SK-N-SH (cell line): Measurements from ENCODE around the gene CHCHD6. TPM values are rescaled to one million over a fixed set of nuclear protein-coding genes. Genes with fewer than 3 reads are reported as not detected.

Experiments
- CTCF ChIA-PET: fragments of 300-600, 350-600 bp; formaldehyde crosslinking; extraction: SDS; loops from one replicate; lab custom pipeline; 2021; lab: Yijun Ruan, JAX
- POLR2A ChIA-PET: fragments of 350-600 bp; sonication (Branson Sonifier 250); formaldehyde crosslinking; extraction: SDS; loops from one replicate; lab custom pipeline; 2020; ENCODE audit warnings: antibody characterized with exemption, inconsistent platforms; lab: Yijun Ruan, JAX
- DNase-seq: peaks from one replicate; pipeline ENCODE4 v3.0.0; 2012
- H2AFZ ChIP-seq: fragments of 200-600 bp; sonication (generic); 2 replicates; pipeline ENCODE4 v1.8.1; 2016; ENCODE audit warnings: antibody characterized with exemption, mild to moderate bottlenecking, low read depth
- H3F3A ChIP-seq: fragments of 200-600 bp; sonication (generic); replicated peaks from 2 replicates; pipeline ENCODE3; 2016; ENCODE audit warnings: antibody characterized with exemption, mild to moderate bottlenecking; ENCODE audit not compliant: insufficient read depth
- H3K27ac ChIP-seq, 2 experiments: fragments of 200-500 bp in 1 of 2; fragments of 200-600 bp in 1 of 2; sonication (Bioruptor generic) in 1 of 2; sonication (generic), shearing (Covaris generic) in 1 of 2; 2 replicates each; pipeline versions ENCODE4 v1.5.1 to v1.6.1; 2014 to 2016; ENCODE audit warnings: low read depth in 2 of 2, inconsistent platforms in 1 of 2, low read length in 1 of 2, mild to moderate bottlenecking in 1 of 2, mixed read lengths in 1 of 2
- H3K27me3 ChIP-seq: fragments of 200-600 bp; sonication (generic), shearing (Covaris generic); 2 replicates; pipeline ENCODE4 v1.6.1; 2016; ENCODE audit warnings: mixed run types; ENCODE audit not compliant: insufficient read depth
- H3K36me3 ChIP-seq, 2 experiments: fragments of 200-500 bp in 1 of 2; fragments of 200-600 bp in 1 of 2; sonication (Bioruptor generic) in 1 of 2; sonication (generic) in 1 of 2; replicated peaks in 1 of 2; 2 replicates each; pipeline versions ENCODE3 to v1.5.1; 2014 to 2016; ENCODE audit warnings: low read length in 1 of 2, mild to moderate bottlenecking in 1 of 2; ENCODE audit not compliant: insufficient read depth in 2 of 2, control insufficient read depth in 1 of 2
- H3K4me1 ChIP-seq, 2 experiments: fragments of 200-500 bp in 1 of 2; fragments of 200-600 bp in 1 of 2; sonication (Bioruptor generic) in 1 of 2; sonication (generic), shearing (Covaris generic) in 1 of 2; 2 replicates each; pipeline versions ENCODE4 v1.5.1 to v1.6.1; 2014 to 2016; ENCODE audit warnings: low read depth in 1 of 2, low read length in 1 of 2, mixed run types in 1 of 2; ENCODE audit not compliant: insufficient read depth in 2 of 2, control insufficient read depth in 1 of 2
- H3K4me2 ChIP-seq: fragments of 200-600 bp; sonication (generic), shearing (Covaris generic); 2 replicates; pipeline ENCODE4 v1.6.1; 2017; ENCODE audit warnings: mixed run types
- H3K4me3 ChIP-seq, 2 experiments: fragments of 200-500 bp in 1 of 2; fragments of 200-600 bp in 1 of 2; sonication (Bioruptor generic) in 1 of 2; sonication (generic), shearing (Covaris generic) in 1 of 2; 2 replicates each; pipeline versions ENCODE4 v1.5.1 to v1.8.1; 2014 to 2016; ENCODE audit warnings: low read depth in 2 of 2, inconsistent platforms in 1 of 2, low read length in 1 of 2, mild to moderate bottlenecking in 1 of 2, mixed read lengths in 1 of 2, moderate library complexity in 1 of 2
- H3K79me2 ChIP-seq: fragments of 200-600 bp; sonication (generic); 2 replicates; pipeline ENCODE4 v1.8.1; 2017; ENCODE audit warnings: mild to moderate bottlenecking; ENCODE audit not compliant: insufficient read depth
- H3K9ac ChIP-seq: fragments of 200-600 bp; sonication (generic); 2 replicates; pipeline ENCODE4 v1.6.1; 2017; ENCODE audit warnings: mixed run types
- H3K9me2 ChIP-seq: fragments of 200-600 bp; sonication (generic); 2 replicates; pipeline ENCODE4 v1.6.1; 2017; ENCODE audit warnings: mixed run types
- H3K9me3 ChIP-seq: fragments of 200-600 bp; sonication (generic); 2 replicates; pipeline ENCODE4 v1.6.1; 2017; ENCODE audit warnings: mixed run types, mild to moderate bottlenecking, moderate library complexity
- H4K20me1 ChIP-seq: fragments of 200-600 bp; sonication (generic); 2 replicates; pipeline ENCODE4 v1.6.1; 2017; ENCODE audit warnings: mild to moderate bottlenecking, mixed run types; ENCODE audit not compliant: insufficient read depth
- ELF1 ChIP-seq: IDR thresholded peaks from 2 replicates; pipeline ENCODE4 v1.4.0; 2012
- FOXM1 ChIP-seq: IDR thresholded peaks from 2 replicates; pipeline ENCODE4 v1.4.0; 2012; ENCODE audit warnings: low read depth, mild to moderate bottlenecking
- GABPA ChIP-seq: IDR thresholded peaks from 2 replicates; pipeline ENCODE4 v1.4.0; 2012; ENCODE audit warnings: low read depth, mild to moderate bottlenecking
- GATA2 ChIP-seq: sonication (generic); formaldehyde crosslinking; IDR thresholded peaks from 2 replicates; pipeline ENCODE4 v1.5.0; 2020; ENCODE audit warnings: mild to moderate bottlenecking, missing genetic modification reagents
- JUND ChIP-seq: IDR thresholded peaks from 2 replicates; pipeline ENCODE4 v1.4.0; 2012
- NFIC ChIP-seq: IDR thresholded peaks from 2 replicates; pipeline ENCODE4 v1.4.0; 2012; ENCODE audit warnings: borderline replicate concordance
- POLR2AphosphoS5 ChIP-seq: IDR thresholded peaks from 2 replicates; pipeline ENCODE4 v1.6.1; 2012; ENCODE audit warnings: low read depth, low read length
- RFX5 ChIP-seq: IDR thresholded peaks from 2 replicates; pipeline ENCODE4 v1.6.1; 2012; ENCODE audit warnings: mild to moderate bottlenecking, improper control_type of control experiment, low read length
- SIN3A ChIP-seq: IDR thresholded peaks from 2 replicates; pipeline ENCODE4 v1.6.1; 2012; ENCODE audit warnings: low read depth, mild to moderate bottlenecking, low read length, moderate library complexity, borderline replicate concordance
- SMC3 ChIP-seq: IDR thresholded peaks from 2 replicates; pipeline ENCODE4 v1.6.1; 2012; ENCODE audit warnings: low read depth, low read length, improper control_type of control experiment
- TCF12 ChIP-seq: IDR thresholded peaks from 2 replicates; pipeline ENCODE4 v1.4.0; 2012
- YY1 ChIP-seq: IDR thresholded peaks from 2 replicates; pipeline ENCODE4 v1.4.0; 2012; ENCODE audit warnings: low read depth, mild to moderate bottlenecking
- WGBS: methylation state at CpG from one replicate; pipeline ENCODE4 v1.1.6; 2017; ENCODE audit warnings: low lambda C conversion rate; 5-methylcytosine and 5-hydroxymethylcytosine counted together
- polyA plus RNA-seq, 3 experiments: library from polyadenylated mRNA; depleted of rRNA; stranded (reverse); fragments of >200 nt; gene quantifications; 2 replicates each; pipeline ENCODE4 v1.2.3, GENCODE V29; 2012
- TF ChIP-seq, protein P1 (sequence below): IDR thresholded peaks from 2 replicates; pipeline ENCODE4; 2012
- TF ChIP-seq, protein P2 (sequence below): IDR thresholded peaks from 2 replicates; pipeline ENCODE4 v1.6.1; 2012; ENCODE audit warnings: mild to moderate bottlenecking, low read depth, low read length, moderate library complexity
- TF ChIP-seq, protein P3 (sequence below): fragments of 150-350 bp; IDR thresholded peaks from 2 replicates; pipeline ENCODE4 v1.6.1; 2016; ENCODE audit warnings: mild to moderate bottlenecking, low read depth, low read length

Gene CHCHD6
- polyA plus RNA-seq, 1 of the 3 experiments (the other 2 are of a cell fraction), result 42.5 TPM

DNA sequence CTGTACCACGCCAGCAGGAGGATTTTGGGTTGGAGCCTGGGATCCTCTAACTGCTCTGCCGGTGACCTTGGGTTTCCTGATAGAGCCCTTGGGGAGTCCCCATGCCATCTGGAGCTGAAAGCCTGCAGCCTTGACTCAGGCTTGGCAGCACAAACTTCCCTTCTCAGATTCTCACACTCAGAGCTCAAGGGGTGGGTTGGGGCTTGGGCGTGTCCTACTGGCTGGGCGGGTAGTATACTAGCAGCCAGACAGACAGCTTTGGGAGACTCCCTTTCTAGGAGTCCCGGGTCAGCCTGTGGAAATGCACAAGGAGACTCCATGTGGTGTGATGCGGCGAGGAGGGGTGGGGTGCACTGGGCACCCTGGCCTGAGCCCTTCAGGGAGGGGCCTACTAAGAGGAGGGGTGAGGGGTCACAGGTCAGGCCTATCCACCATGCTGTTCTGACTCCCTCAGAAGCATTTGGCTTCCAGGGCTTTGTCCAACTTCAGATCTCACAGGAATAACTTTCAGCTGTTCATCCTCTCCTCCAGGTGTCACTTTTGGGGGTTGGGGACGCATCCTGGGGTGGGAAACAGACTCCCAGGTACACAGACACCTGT, 257.3 kb downstream of the CHCHD6 start:
- DNase-seq, result no peak
- 95% methylated on average over 3 of the region's 8 CpGs for whole genome bisulfite sequencing
- H3K79me2 ChIP-seq, result no peaks in the 10 kb centered on the region

More for the DNA sequence above, 257.3 kb downstream of the CHCHD6 start:
- TF ChIP-seq POLR2AphosphoS5 (no peak), SIN3A (no peak), GABPA (no peak), RFX5 (no peak), NFIC (no peak), FOXM1 (no peak), YY1 (no peak), ELF1 (no peak), TCF12 (no peak), GATA2 (no peak), JUND (no peak), SMC3 (no peak)
- TF ChIP-seq, protein P1, sequence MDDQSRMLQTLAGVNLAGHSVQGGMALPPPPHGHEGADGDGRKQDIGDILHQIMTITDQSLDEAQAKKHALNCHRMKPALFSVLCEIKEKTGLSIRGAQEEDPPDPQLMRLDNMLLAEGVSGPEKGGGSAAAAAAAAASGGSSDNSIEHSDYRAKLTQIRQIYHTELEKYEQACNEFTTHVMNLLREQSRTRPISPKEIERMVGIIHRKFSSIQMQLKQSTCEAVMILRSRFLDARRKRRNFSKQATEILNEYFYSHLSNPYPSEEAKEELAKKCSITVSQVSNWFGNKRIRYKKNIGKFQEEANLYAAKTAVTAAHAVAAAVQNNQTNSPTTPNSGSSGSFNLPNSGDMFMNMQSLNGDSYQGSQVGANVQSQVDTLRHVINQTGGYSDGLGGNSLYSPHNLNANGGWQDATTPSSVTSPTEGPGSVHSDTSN, result no peak
- TF ChIP-seq, protein P2, sequence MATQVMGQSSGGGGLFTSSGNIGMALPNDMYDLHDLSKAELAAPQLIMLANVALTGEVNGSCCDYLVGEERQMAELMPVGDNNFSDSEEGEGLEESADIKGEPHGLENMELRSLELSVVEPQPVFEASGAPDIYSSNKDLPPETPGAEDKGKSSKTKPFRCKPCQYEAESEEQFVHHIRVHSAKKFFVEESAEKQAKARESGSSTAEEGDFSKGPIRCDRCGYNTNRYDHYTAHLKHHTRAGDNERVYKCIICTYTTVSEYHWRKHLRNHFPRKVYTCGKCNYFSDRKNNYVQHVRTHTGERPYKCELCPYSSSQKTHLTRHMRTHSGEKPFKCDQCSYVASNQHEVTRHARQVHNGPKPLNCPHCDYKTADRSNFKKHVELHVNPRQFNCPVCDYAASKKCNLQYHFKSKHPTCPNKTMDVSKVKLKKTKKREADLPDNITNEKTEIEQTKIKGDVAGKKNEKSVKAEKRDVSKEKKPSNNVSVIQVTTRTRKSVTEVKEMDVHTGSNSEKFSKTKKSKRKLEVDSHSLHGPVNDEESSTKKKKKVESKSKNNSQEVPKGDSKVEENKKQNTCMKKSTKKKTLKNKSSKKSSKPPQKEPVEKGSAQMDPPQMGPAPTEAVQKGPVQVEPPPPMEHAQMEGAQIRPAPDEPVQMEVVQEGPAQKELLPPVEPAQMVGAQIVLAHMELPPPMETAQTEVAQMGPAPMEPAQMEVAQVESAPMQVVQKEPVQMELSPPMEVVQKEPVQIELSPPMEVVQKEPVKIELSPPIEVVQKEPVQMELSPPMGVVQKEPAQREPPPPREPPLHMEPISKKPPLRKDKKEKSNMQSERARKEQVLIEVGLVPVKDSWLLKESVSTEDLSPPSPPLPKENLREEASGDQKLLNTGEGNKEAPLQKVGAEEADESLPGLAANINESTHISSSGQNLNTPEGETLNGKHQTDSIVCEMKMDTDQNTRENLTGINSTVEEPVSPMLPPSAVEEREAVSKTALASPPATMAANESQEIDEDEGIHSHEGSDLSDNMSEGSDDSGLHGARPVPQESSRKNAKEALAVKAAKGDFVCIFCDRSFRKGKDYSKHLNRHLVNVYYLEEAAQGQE, result no peak
- TF ChIP-seq, protein P3, sequence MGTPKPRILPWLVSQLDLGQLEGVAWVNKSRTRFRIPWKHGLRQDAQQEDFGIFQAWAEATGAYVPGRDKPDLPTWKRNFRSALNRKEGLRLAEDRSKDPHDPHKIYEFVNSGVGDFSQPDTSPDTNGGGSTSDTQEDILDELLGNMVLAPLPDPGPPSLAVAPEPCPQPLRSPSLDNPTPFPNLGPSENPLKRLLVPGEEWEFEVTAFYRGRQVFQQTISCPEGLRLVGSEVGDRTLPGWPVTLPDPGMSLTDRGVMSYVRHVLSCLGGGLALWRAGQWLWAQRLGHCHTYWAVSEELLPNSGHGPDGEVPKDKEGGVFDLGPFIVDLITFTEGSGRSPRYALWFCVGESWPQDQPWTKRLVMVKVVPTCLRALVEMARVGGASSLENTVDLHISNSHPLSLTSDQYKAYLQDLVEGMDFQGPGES, result no peak
- Histone ChIP-seq H3K4me3 (no peak overlapping the region), H2AFZ (no peak overlapping the region), H4K20me1 (no peaks in the 10 kb centered on the region), H3K27ac (peak overlapping the region in 1 of 2 experiments; percentile 71; a peak in 2 of 4 replicates), H3F3A (no peaks in the 10 kb centered on the region), H3K4me1 (peaks cover 0 to 47% of the 10 kb centered on the region in 2 experiments; a peak in 1 of 4 replicates), H3K27me3 (no peaks in the 10 kb centered on the region), H3K9ac (no peak overlapping the region), H3K9me2 (no peaks in the 10 kb centered on the region), H3K4me2 (no peak overlapping the region), H3K36me3 (no peaks in the 10 kb centered on the region), H3K9me3 (no peaks in the 10 kb centered on the region)
- ChIA-PET CTCF (interaction anchor here (0.7 to 6.4 kb wide), 12 partner anchors 10 to 494 kb away, joined by 3 to 54 read pairs (median 4); partner anchors contain the start of gene PLXNA1), POLR2A (interaction anchor here (0.6 to 1.4 kb wide), 3 partner anchors 10 to 20 kb away, joined by 3 to 5 read pairs (median 3); no protein-coding TSS in a partner anchor)
